Keratinocyte (primary cell): ENCODE results near the gene ADIPOR2. TPM values are rescaled to one million over a fixed set of nuclear protein-coding genes. Genes with fewer than 3 reads are reported as not detected.

Experiments
- DNase-seq: peaks from one replicate; pipeline ENCODE4 v3.0.0-alpha.2; 2011; ENCODE audit warnings: low read depth, missing footprints, low spot score
- FAIRE-seq: peaks from 2 replicates; lab custom pipeline; 2011; peaks lifted over from hg19 to GRCh38; lab: Jason Lieb, UNC
- H2AFZ ChIP-seq: 2 replicates; pipeline ENCODE4 v1.6.0; 2012; ENCODE audit warnings: low read length, control low read depth, inconsistent platforms; ENCODE audit not compliant: control insufficient read depth
- H3K27ac ChIP-seq: 2 replicates; pipeline ENCODE4 v1.5.1; 2011; ENCODE audit warnings: low read length; ENCODE audit not compliant: control insufficient read depth, insufficient read depth
- H3K27me3 ChIP-seq: 3 replicates; pipeline ENCODE4 v1.6.0; 2011; ENCODE audit warnings: low read length; ENCODE audit not compliant: control insufficient read depth, insufficient read depth; ENCODE audit errors: extremely low read depth
- H3K36me3 ChIP-seq, 2 experiments: 2 replicates in 1 of 2; 3 replicates in 1 of 2; pipeline ENCODE4 v1.5.1; 2011; ENCODE audit warnings: low read length in 2 of 2, mild to moderate bottlenecking in 1 of 2; ENCODE audit not compliant: control insufficient read depth in 2 of 2, insufficient read depth in 2 of 2; ENCODE audit errors: extremely low read depth in 1 of 2
- H3K4me1 ChIP-seq: 3 replicates; pipeline ENCODE4 v1.5.1; 2011; ENCODE audit warnings: low read length; ENCODE audit not compliant: control insufficient read depth, insufficient read depth; ENCODE audit errors: extremely low read depth
- H3K4me2 ChIP-seq: 3 replicates; pipeline ENCODE4 v1.6.0; 2011; ENCODE audit warnings: low read depth, low read length; ENCODE audit not compliant: control insufficient read depth, insufficient read depth; ENCODE audit errors: extremely low read depth
- H3K4me3 ChIP-seq, 3 experiments: fragments of 200-600 bp in 1 of 3; sonication (generic) in 1 of 3; 2 replicates in 2 of 3; 3 replicates in 1 of 3; pipeline ENCODE4 v1.5.1; 2011 to 2016; ENCODE audit warnings: low read length in 3 of 3, mild to moderate bottlenecking in 3 of 3, control low read depth in 2 of 3, inconsistent platforms in 1 of 3, low read depth in 1 of 3, mixed read lengths in 1 of 3, mixed run types in 1 of 3, moderate library complexity in 1 of 3; ENCODE audit not compliant: control insufficient read depth in 2 of 3, insufficient read depth in 2 of 3; ENCODE audit errors: extremely low read depth in 1 of 3
- H3K79me2 ChIP-seq: 2 replicates; pipeline ENCODE4 v1.6.0; 2012; ENCODE audit warnings: low read length; ENCODE audit not compliant: control insufficient read depth, insufficient read depth
- H3K9ac ChIP-seq: 3 replicates; pipeline ENCODE4 v1.6.0; 2011; ENCODE audit warnings: low read length; ENCODE audit not compliant: control insufficient read depth, insufficient read depth; ENCODE audit errors: extremely low read depth
- H3K9me1 ChIP-seq: 3 replicates; pipeline ENCODE4 v1.6.0; 2011; ENCODE audit warnings: low read length; ENCODE audit not compliant: control insufficient read depth, insufficient read depth; ENCODE audit errors: extremely low read depth
- H3K9me3 ChIP-seq: 2 replicates; pipeline ENCODE4 v1.5.1; 2012; ENCODE audit warnings: low read depth, low read length; ENCODE audit not compliant: control insufficient read depth
- H4K20me1 ChIP-seq: 3 replicates; pipeline ENCODE4 v1.6.0; 2011; ENCODE audit warnings: low read length; ENCODE audit not compliant: control insufficient read depth, insufficient read depth; ENCODE audit errors: extremely low read depth
- CTCF ChIP-seq, 3 experiments: IDR thresholded peaks in 1 of 3; conservative IDR thresholded peaks in 1 of 3; optimal IDR thresholded peaks in 1 of 3; 2 replicates in 2 of 3; 3 replicates in 1 of 3; pipeline versions ENCODE3 to v1.5.1; 2011; ENCODE audit warnings: low read length in 3 of 3, mild to moderate bottlenecking in 3 of 3, moderate library complexity in 2 of 3, control low read depth in 1 of 3, inconsistent platforms in 1 of 3; ENCODE audit not compliant: insufficient read depth in 2 of 3; ENCODE audit errors: extremely low read depth in 1 of 3
- EZH2 ChIP-seq: IDR thresholded peaks from one replicate; pipeline ENCODE4 v1.6.1; 2012; ENCODE audit warnings: inconsistent platforms, mild to moderate bottlenecking, low read length, moderate library complexity
- dilution Hi-C: fragments of 300-500 bp; cut with MboI; formaldehyde crosslinking; loops from one replicate; pipeline ENCODE4 v1.7.0; 2020; ENCODE audit warnings: low sequenced_read_pairs; ENCODE audit not compliant: extremely low pct_ligation_motif_present
- polyA plus RNA-seq, 5 experiments: library from polyadenylated mRNA; depleted of rRNA in 3 of 5; stranded (reverse) in 3 of 5; stranded (forward) in 1 of 5; unstranded in 1 of 5; fragments of >200 nt; gene quantifications; 1 replicate in 1 of 5; 2 replicates in 3 of 5; 3 replicates in 1 of 5; pipeline versions ENCODE4 v1.2.1 to v1.2.3, GENCODE V29; 2011 to 2012; ENCODE audit warnings: missing spikeins in 2 of 5, low read depth in 1 of 5, low replicate concordance in 1 of 5

Gene ADIPOR2
- polyA plus RNA-seq, 1 donor (not counting 4 experiments of a cell fraction or from before 2014, with no cell fraction given): 59.4 TPM

GRCh38 chr12:1723721-1724120 is 32.9 kb downstream of the ADIPOR2 start:
- Histone ChIP-seq H3K27me3 (no peaks in the 10 kb centered on the region), H3K79me2 (peaks cover 76% of the 10 kb centered on the region), H3K9me3 (no peaks in the 10 kb centered on the region), H3K36me3 (peaks cover 0 to 2% of the 10 kb centered on the region in 2 experiments), H3K27ac (no peak overlapping the region), H3K4me2 (no peak overlapping the region), H3K4me3 (no peak overlapping the region), H4K20me1 (no peaks in the 10 kb centered on the region), H3K9ac (no peak overlapping the region), H2AFZ (no peak overlapping the region), H3K9me1 (no peaks in the 10 kb centered on the region), H3K4me1 (no peaks in the 10 kb centered on the region)
- no peak for FAIRE-seq
- dilution Hi-C loops: no loop called here
- TF ChIP-seq CTCF (optimal IDR thresholded peaks at IDR 0.05 in 1 of 3, IDR thresholded peaks at IDR 0.05 in 1 of 3, conservative IDR thresholded peaks at IDR 0.05 in 1 of 3; ENCODE audit: extremely low read depth in 1 of 3, insufficient read depth in 2 of 3, low read length in 3 of 3): no peak
- no peak for TF ChIP-seq EZH2
- no peak for DNase-seq

GRCh38 chr12:1724250-1724649 is 33.4 kb downstream of the ADIPOR2 start:
- Histone ChIP-seq H3K4me1 (no peaks in the 10 kb centered on the region), H3K27ac (no peak overlapping the region), H4K20me1 (no peaks in the 10 kb centered on the region), H3K4me2 (no peak overlapping the region), H3K4me3 (no peak overlapping the region), H3K9ac (no peak overlapping the region), H3K79me2 (peaks cover 73% of the 10 kb centered on the region), H2AFZ (no peak overlapping the region), H3K9me1 (no peaks in the 10 kb centered on the region), H3K36me3 (peaks cover 0 to 2% of the 10 kb centered on the region in 2 experiments), H3K27me3 (no peaks in the 10 kb centered on the region), H3K9me3 (no peaks in the 10 kb centered on the region)
- dilution Hi-C loops: no loop called here
- no peak for TF ChIP-seq EZH2
- TF ChIP-seq CTCF (optimal IDR thresholded peaks at IDR 0.05 in 1 of 3, IDR thresholded peaks at IDR 0.05 in 1 of 3, conservative IDR thresholded peaks at IDR 0.05 in 1 of 3; ENCODE audit: extremely low read depth in 1 of 3, insufficient read depth in 2 of 3, low read length in 3 of 3): no peak
- FAIRE-seq: no peak
- no peak for DNase-seq
